ENCODE measurements around the gene ZSWIM3. TPM values are rescaled to one million over a fixed set of nuclear protein-coding genes. Genes with fewer than 3 reads are reported as not detected.

Gene ZSWIM3
- total and polyA plus RNA-seq, 11 donors, result 1.3 to 3.1 (median 2.1) TPM

DNA sequence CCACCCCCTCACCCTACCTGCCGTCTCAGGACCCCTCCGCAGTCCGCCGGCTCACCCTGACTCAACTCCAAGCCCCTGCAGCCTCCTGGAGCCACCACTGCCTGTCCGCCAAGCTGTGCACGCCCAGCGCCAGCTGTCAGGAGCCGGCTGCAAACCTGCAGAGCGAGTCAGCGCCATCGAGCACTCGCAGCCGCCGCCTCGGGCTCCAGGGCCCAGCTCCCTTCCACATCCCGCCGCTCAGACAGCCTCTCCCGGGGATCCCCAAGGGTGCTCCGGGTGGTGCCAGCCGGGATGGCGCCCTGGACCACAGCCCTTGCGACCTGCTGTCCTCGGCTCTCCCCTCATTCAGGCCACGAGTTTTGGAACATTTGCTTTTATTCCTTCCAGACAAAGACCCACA is 34.6 kb upstream of the ZSWIM3 start:
- Histone ChIP-seq H3K4me1 (peaks cover 0 to 36% (median 19%) of the 10 kb centered on the region in 12 donors), H3K27me3 (peaks cover 2 to 30% (median 19%) of the 10 kb centered on the region in 9 donors), H3K36me3 (no peaks in the 10 kb centered on the region), H3K4me3 (peak overlapping the region in 3 of 12 donors; percentile 9 to 24 (median 10)), H3K27ac (no peak overlapping the region), H3K9me3 (no peaks in the 10 kb centered on the region)
- intact Hi-C loops (cut with DNase I), result loop anchor here in 4 of 10 donors (10.0 kb wide), 1 partner anchor 142 kb away; no protein-coding TSS in a partner anchor
- peak in 2 of 4 donors; percentile 22 to 25 for ATAC-seq
- 5 to 8% (median 7%) methylated on average over 18 to 24 of the region's 24 CpGs for WGBS, 4 donors
- DNase-seq, result peak in 1 of 5 donors; percentile 57
- TF ChIP-seq, protein P1, sequence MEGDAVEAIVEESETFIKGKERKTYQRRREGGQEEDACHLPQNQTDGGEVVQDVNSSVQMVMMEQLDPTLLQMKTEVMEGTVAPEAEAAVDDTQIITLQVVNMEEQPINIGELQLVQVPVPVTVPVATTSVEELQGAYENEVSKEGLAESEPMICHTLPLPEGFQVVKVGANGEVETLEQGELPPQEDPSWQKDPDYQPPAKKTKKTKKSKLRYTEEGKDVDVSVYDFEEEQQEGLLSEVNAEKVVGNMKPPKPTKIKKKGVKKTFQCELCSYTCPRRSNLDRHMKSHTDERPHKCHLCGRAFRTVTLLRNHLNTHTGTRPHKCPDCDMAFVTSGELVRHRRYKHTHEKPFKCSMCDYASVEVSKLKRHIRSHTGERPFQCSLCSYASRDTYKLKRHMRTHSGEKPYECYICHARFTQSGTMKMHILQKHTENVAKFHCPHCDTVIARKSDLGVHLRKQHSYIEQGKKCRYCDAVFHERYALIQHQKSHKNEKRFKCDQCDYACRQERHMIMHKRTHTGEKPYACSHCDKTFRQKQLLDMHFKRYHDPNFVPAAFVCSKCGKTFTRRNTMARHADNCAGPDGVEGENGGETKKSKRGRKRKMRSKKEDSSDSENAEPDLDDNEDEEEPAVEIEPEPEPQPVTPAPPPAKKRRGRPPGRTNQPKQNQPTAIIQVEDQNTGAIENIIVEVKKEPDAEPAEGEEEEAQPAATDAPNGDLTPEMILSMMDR (IDR thresholded peaks at IDR 0.05), result no peak
- TF ChIP-seq POLR2A (IDR thresholded peaks at IDR 0.05), result no peak

DNA sequence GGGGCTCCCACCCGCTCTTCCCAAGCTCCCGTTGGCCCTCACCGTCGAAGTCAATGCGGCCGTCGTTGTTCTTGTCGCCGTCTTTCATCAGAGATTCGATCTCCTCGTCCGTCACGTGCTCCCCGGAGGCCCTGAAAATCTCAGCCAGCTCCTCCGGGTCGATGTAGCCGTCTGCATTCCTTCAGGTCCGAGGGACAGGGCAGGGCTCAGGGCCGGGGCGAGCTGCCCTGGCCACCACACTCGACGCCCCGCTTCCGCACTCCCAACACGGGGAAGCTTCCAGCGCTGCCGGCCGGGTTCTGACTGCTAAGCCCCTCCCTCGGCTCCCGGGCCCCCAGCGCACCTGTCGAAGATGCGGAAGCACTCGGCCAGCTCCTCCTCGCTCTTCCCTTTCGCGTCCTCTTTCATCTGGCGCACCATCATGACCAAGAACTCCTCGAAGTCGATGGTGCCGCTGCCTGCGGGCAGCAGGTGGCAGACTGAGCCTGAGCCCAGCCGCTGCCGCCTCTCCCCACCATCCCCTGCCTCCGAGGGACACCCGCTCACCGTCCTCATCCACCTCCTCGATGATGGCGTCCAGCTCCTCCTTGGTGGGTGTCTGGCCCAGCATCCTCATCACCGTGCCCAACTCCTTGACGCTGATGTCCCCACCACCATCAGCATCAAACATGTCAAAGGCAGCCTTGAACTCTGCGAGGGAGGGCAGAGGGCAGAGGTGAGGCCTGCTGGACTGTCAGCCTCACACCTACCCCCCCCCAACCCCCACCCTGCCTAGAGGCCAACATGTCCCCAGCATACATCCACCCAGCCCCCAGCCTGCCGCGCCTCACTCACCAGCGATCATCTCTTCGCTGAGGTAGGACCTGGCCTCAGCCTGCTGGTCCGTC is 33.2 kb upstream of the ZSWIM3 start:
- Histone ChIP-seq H3K27me3 (peaks cover 2 to 30% (median 19%) of the 10 kb centered on the region in 9 donors), H3K27ac (no peak overlapping the region), H3K9me3 (no peaks in the 10 kb centered on the region), H3K4me3 (peak overlapping the region in 7 of 12 donors; percentile 3 to 28 (median 21)), H3K4me1 (peaks cover 0 to 38% (median 24%) of the 10 kb centered on the region in 12 donors), H3K36me3 (no peaks in the 10 kb centered on the region)
- TF ChIP-seq, protein P1 (IDR thresholded peaks at IDR 0.05), result peak; percentile 18 to 59 (median 42)
- TF ChIP-seq POLR2A (IDR thresholded peaks at IDR 0.05), result no peak
- peak in 3 of 4 donors; percentile 63 to 72 (median 67) for ATAC-seq
- 17 to 21% (median 19%) methylated on average over 53 to 57 of the region's 57 CpGs for WGBS, 4 donors
- peak in 3 of 5 donors; percentile 44 to 73 (median 53) for DNase-seq
- intact Hi-C loops (cut with DNase I), result loop anchor here in 4 of 10 donors (10.0 kb wide), 1 partner anchor 141 kb away; no protein-coding TSS in a partner anchor

DNA sequence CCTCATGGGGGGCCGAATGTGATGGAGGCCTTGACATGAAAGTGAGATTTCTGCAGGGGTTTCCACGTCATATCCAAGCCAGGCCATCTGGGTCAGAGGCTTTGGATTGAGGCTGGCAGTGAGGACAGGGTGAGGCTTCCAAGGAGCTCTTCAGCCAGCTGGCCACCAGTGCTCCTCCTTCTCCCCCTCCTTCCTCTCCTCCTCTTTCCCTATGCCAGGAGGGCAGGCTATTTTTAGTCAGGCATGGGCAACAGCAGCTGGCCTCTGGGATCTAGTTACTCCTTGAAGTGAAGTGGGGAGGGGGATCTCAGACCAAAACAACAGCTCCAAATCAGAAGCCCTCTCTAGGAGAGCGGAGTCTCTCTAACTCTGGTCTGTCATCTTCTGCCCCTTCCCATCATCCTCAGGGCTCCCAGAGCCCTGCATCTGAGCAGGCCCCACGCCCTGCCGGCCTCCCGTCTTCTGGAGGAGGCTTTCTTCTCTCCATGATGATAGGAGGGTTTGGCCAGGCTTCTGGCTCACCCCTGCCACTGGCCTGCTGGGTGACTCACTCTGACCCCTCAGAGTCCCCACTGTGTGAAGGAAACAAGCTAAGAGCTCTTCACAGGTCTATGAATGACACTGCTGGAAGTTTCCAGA is 30.9 kb upstream of the ZSWIM3 start:
- Histone ChIP-seq H3K27ac (peak overlapping the region in 10 of 12 donors; percentile 14 to 74 (median 56)), H3K4me1 (peaks cover 0 to 38% (median 24%) of the 10 kb centered on the region in 12 donors), H3K4me3 (no peak overlapping the region), H3K9me3 (no peaks in the 10 kb centered on the region), H3K27me3 (peaks cover 0 to 30% (median 19%) of the 10 kb centered on the region in 9 donors), H3K36me3 (no peaks in the 10 kb centered on the region)
- peak; percentile 47 to 83 (median 75) for ATAC-seq
- peak in 2 of 5 donors; percentile 54 to 61 for DNase-seq
- intact Hi-C loops (cut with DNase I), result loop anchor here in 5 of 10 donors (5.0 to 10.0 kb wide), 2 partner anchors 131 to 138 kb away; no protein-coding TSS in a partner anchor
- 54 to 72% (median 62%) methylated on average over 6 of the region's 6 CpGs for WGBS, 4 donors
- TF ChIP-seq POLR2A (IDR thresholded peaks at IDR 0.05), result no peak
- TF ChIP-seq, protein P1 (IDR thresholded peaks at IDR 0.05), result no peak
